Central memory CD4-positive, alpha-beta T cell (primary cell): ENCODE results near the gene TAS2R60.
A peak's percentile ranks its signal among the peaks of the same experiment; 100 is the strongest.
"Not testable (repeated sequence)": the region's sequence is repeated elsewhere in the genome, so short reads cannot be mapped to it uniquely, and the experiment has no call there.

Experiments used
- DNase-seq: peaks from one replicate; pipeline ENCODE4 v3.0.0; 2022
- total RNA-seq, 3 experiments: gene quantifications; one replicate each; lab custom pipeline; 2026; lab: John Stamatoyannopoulos, UW

Gene TAS2R60
- 0 to 1.2 (median 0.05) reads per million in 3 experiments for total RNA-seq

GRCh38 chr7:143443153-143443552, at the start of gene TAS2R60:
TSS of gene TAS2R60 (plus strand) at chr7:143443453. CDS start at chr7:143443453, 0 bp downstream.
- DNase-seq = no peak

- DNase-seq = no peak
Observed at GRCh38 chr7:143394068-143394467, 49.2 kb upstream of the TAS2R60 start.

GRCh38 chr7:143394777-143395176, 48.5 kb upstream of the TAS2R60 start:
- no peak for DNase-seq

GRCh38 chr7:143395187-143396149, 47.8 kb upstream of the TAS2R60 start:
- no peak for DNase-seq

GRCh38 chr7:143396182-143396581, 47.1 kb upstream of the TAS2R60 start:
- DNase-seq = no peak

GRCh38 chr7:143396625-143397556, 46.4 kb upstream of the TAS2R60 start:
- no peak for DNase-seq

GRCh38 chr7:143397710-143398530, 45.3 kb upstream of the TAS2R60 start:
- no peak for DNase-seq

- DNase-seq = no peak
Observed at GRCh38 chr7:143398616-143399015, 44.6 kb upstream of the TAS2R60 start.

GRCh38 chr7:143399151-143399550, 44.1 kb upstream of the TAS2R60 start:
- no peak for DNase-seq

- no peak for DNase-seq
Observed at GRCh38 chr7:143399642-143400041, 43.6 kb upstream of the TAS2R60 start.

- no peak for DNase-seq
Observed at GRCh38 chr7:143401265-143401664, 42.0 kb upstream of the TAS2R60 start.

- not testable (repeated sequence) for DNase-seq
Observed at GRCh38 chr7:143402233-143402632, 41.0 kb upstream of the TAS2R60 start.

GRCh38 chr7:143405173-143406001, 37.9 kb upstream of the TAS2R60 start:
- no peak for DNase-seq

GRCh38 chr7:143406002-143406357, 37.3 kb upstream of the TAS2R60 start:
- no peak for DNase-seq

- peak; percentile 67 for DNase-seq
Observed at GRCh38 chr7:143407287-143408251, 35.7 kb upstream of the TAS2R60 start.

GRCh38 chr7:143408252-143408685, 35.0 kb upstream of the TAS2R60 start:
- no peak for DNase-seq

GRCh38 chr7:143408686-143409561, 34.3 kb upstream of the TAS2R60 start, which contains the start of gene EPHA1:
TSS of gene EPHA1 (minus strand) at chr7:143408856. CDS start at chr7:143408805, 51 bp downstream.
- peak; percentile 62 for DNase-seq

- DNase-seq = no peak
Observed at GRCh38 chr7:143410521-143411004, 32.7 kb upstream of the TAS2R60 start.
